Measurements from ENCODE around the gene PRKACG. TPM values are rescaled to one million over a fixed set of nuclear protein-coding genes. Genes with fewer than 3 reads are reported as not detected.

Gene PRKACG
- polyA plus RNA-seq, 1 donor (not counting 4 experiments of a cell fraction or from before 2014, with no cell fraction given), result not detected

DNA sequence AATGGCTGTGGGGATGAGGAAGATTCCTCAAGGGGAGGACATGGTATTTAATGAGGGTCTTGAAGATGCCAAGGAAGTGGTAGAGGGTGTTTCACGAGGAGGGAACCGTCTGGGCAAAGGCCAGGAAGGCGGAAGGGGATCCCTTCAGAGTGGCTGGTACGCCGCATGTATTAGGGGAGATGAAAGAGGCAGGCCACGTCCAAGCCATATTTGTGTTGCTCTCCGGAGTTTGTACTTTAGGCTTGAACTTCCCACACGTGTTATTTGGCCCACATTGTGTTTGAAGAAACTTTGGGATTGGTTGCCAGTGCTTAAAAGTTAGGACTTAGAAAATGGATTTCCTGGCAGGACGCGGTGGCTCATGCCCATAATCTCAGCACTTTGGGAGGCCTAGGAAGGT is 22.9 kb upstream of the PRKACG start:
- DNase-seq (ENCODE audit: low read depth, low spot score) (no peak), FAIRE-seq (no peak)
- no peaks in the 10 kb centered on the region for H4K20me1 ChIP-seq (ENCODE audit: control insufficient read depth, extremely low read depth, insufficient read depth, low read length)
- H3K9me1 ChIP-seq (ENCODE audit: control insufficient read depth, extremely low read depth, insufficient read depth, low read length), result no peaks in the 10 kb centered on the region
- H3K4me1 ChIP-seq (ENCODE audit: control insufficient read depth, extremely low read depth, insufficient read depth, low read length), result peaks cover 6% of the 10 kb centered on the region
- no peaks in the 10 kb centered on the region for H3K27me3 ChIP-seq (ENCODE audit: control insufficient read depth, extremely low read depth, insufficient read depth, low read length)
- peaks cover 42% of the 10 kb centered on the region for H3K79me2 ChIP-seq (ENCODE audit: control insufficient read depth, insufficient read depth, low read length)
- peak overlapping the region; percentile 64 to 88 (median 83) for H3K4me3 ChIP-seq (ENCODE audit: control insufficient read depth in 2 of 3, extremely low read depth in 1 of 3, insufficient read depth in 2 of 3, low read depth in 1 of 3, low read length in 3 of 3)
- H3K4me2 ChIP-seq (ENCODE audit: control insufficient read depth, extremely low read depth, insufficient read depth, low read depth, low read length), result peak overlapping the region; percentile 84
- H2AFZ ChIP-seq (ENCODE audit: control insufficient read depth, low read length), result peak overlapping the region; percentile 88
- peak overlapping the region; percentile 88 for H3K9ac ChIP-seq (ENCODE audit: control insufficient read depth, extremely low read depth, insufficient read depth, low read length)
- peak overlapping the region; percentile 76 for H3K27ac ChIP-seq (ENCODE audit: control insufficient read depth, insufficient read depth, low read length)
- dilution Hi-C loops (cut with MboI; ENCODE audit: extremely low pct_ligation_motif_present, low sequenced_read_pairs), result no loop called here
- H3K9me3 ChIP-seq (ENCODE audit: control insufficient read depth, low read depth, low read length), result no peaks in the 10 kb centered on the region
- no peaks in the 10 kb centered on the region for H3K36me3 ChIP-seq (ENCODE audit: control insufficient read depth in 2 of 2, extremely low read depth in 1 of 2, insufficient read depth in 2 of 2, low read length in 2 of 2)
- no peak for TF ChIP-seq EZH2 (IDR thresholded peaks at IDR 0.05; ENCODE audit: low read length)
- TF ChIP-seq, protein P1, sequence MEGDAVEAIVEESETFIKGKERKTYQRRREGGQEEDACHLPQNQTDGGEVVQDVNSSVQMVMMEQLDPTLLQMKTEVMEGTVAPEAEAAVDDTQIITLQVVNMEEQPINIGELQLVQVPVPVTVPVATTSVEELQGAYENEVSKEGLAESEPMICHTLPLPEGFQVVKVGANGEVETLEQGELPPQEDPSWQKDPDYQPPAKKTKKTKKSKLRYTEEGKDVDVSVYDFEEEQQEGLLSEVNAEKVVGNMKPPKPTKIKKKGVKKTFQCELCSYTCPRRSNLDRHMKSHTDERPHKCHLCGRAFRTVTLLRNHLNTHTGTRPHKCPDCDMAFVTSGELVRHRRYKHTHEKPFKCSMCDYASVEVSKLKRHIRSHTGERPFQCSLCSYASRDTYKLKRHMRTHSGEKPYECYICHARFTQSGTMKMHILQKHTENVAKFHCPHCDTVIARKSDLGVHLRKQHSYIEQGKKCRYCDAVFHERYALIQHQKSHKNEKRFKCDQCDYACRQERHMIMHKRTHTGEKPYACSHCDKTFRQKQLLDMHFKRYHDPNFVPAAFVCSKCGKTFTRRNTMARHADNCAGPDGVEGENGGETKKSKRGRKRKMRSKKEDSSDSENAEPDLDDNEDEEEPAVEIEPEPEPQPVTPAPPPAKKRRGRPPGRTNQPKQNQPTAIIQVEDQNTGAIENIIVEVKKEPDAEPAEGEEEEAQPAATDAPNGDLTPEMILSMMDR (optimal IDR thresholded peaks at IDR 0.05 in 1 of 3, IDR thresholded peaks at IDR 0.05 in 1 of 3, conservative IDR thresholded peaks at IDR 0.05 in 1 of 3; ENCODE audit: extremely low read depth in 1 of 3, insufficient read depth in 2 of 3, low read length in 3 of 3), result no peak

GRCh38 chr9:69036309-69036708 is 22.4 kb upstream of the PRKACG start:
- no peak for TF ChIP-seq EZH2 (IDR thresholded peaks at IDR 0.05; ENCODE audit: low read length)
- TF ChIP-seq, protein P1 (optimal IDR thresholded peaks at IDR 0.05 in 1 of 3, IDR thresholded peaks at IDR 0.05 in 1 of 3, conservative IDR thresholded peaks at IDR 0.05 in 1 of 3; ENCODE audit: extremely low read depth in 1 of 3, insufficient read depth in 2 of 3, low read length in 3 of 3), result no peak
- peak overlapping the region; percentile 84 for H3K4me2 ChIP-seq (ENCODE audit: control insufficient read depth, extremely low read depth, insufficient read depth, low read depth, low read length)
- peak overlapping the region; percentile 88 for H3K9ac ChIP-seq (ENCODE audit: control insufficient read depth, extremely low read depth, insufficient read depth, low read length)
- peaks cover 6% of the 10 kb centered on the region for H3K4me1 ChIP-seq (ENCODE audit: control insufficient read depth, extremely low read depth, insufficient read depth, low read length)
- peak overlapping the region; percentile 64 to 88 (median 83) for H3K4me3 ChIP-seq (ENCODE audit: control insufficient read depth in 2 of 3, extremely low read depth in 1 of 3, insufficient read depth in 2 of 3, low read depth in 1 of 3, low read length in 3 of 3)
- H3K36me3 ChIP-seq (ENCODE audit: control insufficient read depth in 2 of 2, extremely low read depth in 1 of 2, insufficient read depth in 2 of 2, low read length in 2 of 2), result no peaks in the 10 kb centered on the region
- DNase-seq (ENCODE audit: low read depth, low spot score), result no peak
- H3K9me1 ChIP-seq (ENCODE audit: control insufficient read depth, extremely low read depth, insufficient read depth, low read length), result no peaks in the 10 kb centered on the region
- FAIRE-seq, result peak; percentile 23
- no peaks in the 10 kb centered on the region for H3K9me3 ChIP-seq (ENCODE audit: control insufficient read depth, low read depth, low read length)
- peak overlapping the region; percentile 76 for H3K27ac ChIP-seq (ENCODE audit: control insufficient read depth, insufficient read depth, low read length)
- dilution Hi-C loops (cut with MboI; ENCODE audit: extremely low pct_ligation_motif_present, low sequenced_read_pairs), result no loop called here
- H3K79me2 ChIP-seq (ENCODE audit: control insufficient read depth, insufficient read depth, low read length), result peaks cover 38% of the 10 kb centered on the region
- peak overlapping the region; percentile 88 for H2AFZ ChIP-seq (ENCODE audit: control insufficient read depth, low read length)
- H3K27me3 ChIP-seq (ENCODE audit: control insufficient read depth, extremely low read depth, insufficient read depth, low read length), result no peaks in the 10 kb centered on the region
- no peaks in the 10 kb centered on the region for H4K20me1 ChIP-seq (ENCODE audit: control insufficient read depth, extremely low read depth, insufficient read depth, low read length)
